ENCODE measurements around the gene RPS23.

The RPS23 gene

GRCh38 chr5:82244151-82244550 lies 34.0 kb downstream of the RPS23 start:
- DNase-seq = no peak

- no peak for DNase-seq
These were observed 43.3 kb downstream of the RPS23 start for GRCh38 chr5:82234885-82235284.

- DNase-seq = peak; percentile 61
These were observed 52.5 kb downstream of the RPS23 start for GRCh38 chr5:82225525-82226172.
